Naive thymus-derived CD8-positive, alpha-beta T cell (primary cell): ENCODE results near the gene BIRC6. TPM values are rescaled to one million over a fixed set of nuclear protein-coding genes. Genes with fewer than 3 reads are reported as not detected.

Experiments used
- ATAC-seq, 2 donors: fragments of 150-1000 bp; cut with Tn5 transposase in 1 of 2; sonication (Bioruptor Pico), chemical (Tn5 transposase) in 1 of 2; 1 replicate in 1 of 2; 2 replicates in 1 of 2; pipeline ENCODE4 v1.10.0; 2021; ENCODE audit warnings: mild to moderate bottlenecking in 2 of 2, moderate library complexity in 2 of 2
- POLR2A ChIA-PET: fragments of 350-600 bp; sonication (Branson Sonifier 250); formaldehyde crosslinking; loops from one replicate; lab custom pipeline; 2021; ENCODE audit warnings: antibody characterized with exemption; lab: Charles Lee
- DNase-seq, 10 donors: peaks; one replicate each; pipeline versions ENCODE4 v3.0.0 to v3.0.0-alpha.2; 2020 to 2022
- H3K27ac Mint-ChIP-seq, 10 donors: one replicate each; pipeline ENCODE4 v1.8.0; 2020 to 2022; ENCODE audit warnings: mild to moderate bottlenecking in 10 of 10, mixed read lengths in 10 of 10, moderate library complexity in 4 of 10, inconsistent platforms in 1 of 10
- H3K27me3 Mint-ChIP-seq, 5 donors: one replicate each; pipeline ENCODE4 v1.8.0; 2021 to 2022; ENCODE audit warnings: mixed read lengths in 5 of 5
- H3K36me3 Mint-ChIP-seq, 3 donors: one replicate each; pipeline ENCODE4 v1.8.0; 2020 to 2022; ENCODE audit warnings: mixed read lengths in 3 of 3, mild to moderate bottlenecking in 2 of 3, inconsistent platforms in 1 of 3
- H3K4me1 Mint-ChIP-seq, 4 donors: one replicate each; pipeline ENCODE4 v1.8.0; 2021 to 2022; ENCODE audit warnings: mixed read lengths in 4 of 4
- H3K4me3 Mint-ChIP-seq, 10 donors: one replicate each; pipeline ENCODE4 v1.8.0; 2020 to 2022; ENCODE audit warnings: mild to moderate bottlenecking in 10 of 10, mixed read lengths in 10 of 10, moderate library complexity in 6 of 10, inconsistent platforms in 1 of 10
- H3K9me3 Mint-ChIP-seq, 9 donors: one replicate each; pipeline ENCODE4 v1.8.0; 2020 to 2022; ENCODE audit warnings: mixed read lengths in 9 of 9, mild to moderate bottlenecking in 3 of 9, inconsistent platforms in 1 of 9, moderate library complexity in 1 of 9
- polyA plus RNA-seq, 3 donors: library from polyadenylated mRNA; unstranded; fragments of 300-500 nt; fragmentation: Illumina TruSeq; gene quantifications; one replicate each; pipeline ENCODE4 v1.2.3, GENCODE V29; 2021
- total RNA-seq, 8 experiments: library from RNA in 2 of 8; stranded (reverse) in 2 of 8; gene quantifications; one replicate each; pipeline ENCODE4 v1.2.3 and lab custom pipeline; 2021 to 2026

The BIRC6 gene
- total and polyA plus RNA-seq, 5 experiments from 2014 or later: 17.9 to 137 (median 28.1) TPM

DNA sequence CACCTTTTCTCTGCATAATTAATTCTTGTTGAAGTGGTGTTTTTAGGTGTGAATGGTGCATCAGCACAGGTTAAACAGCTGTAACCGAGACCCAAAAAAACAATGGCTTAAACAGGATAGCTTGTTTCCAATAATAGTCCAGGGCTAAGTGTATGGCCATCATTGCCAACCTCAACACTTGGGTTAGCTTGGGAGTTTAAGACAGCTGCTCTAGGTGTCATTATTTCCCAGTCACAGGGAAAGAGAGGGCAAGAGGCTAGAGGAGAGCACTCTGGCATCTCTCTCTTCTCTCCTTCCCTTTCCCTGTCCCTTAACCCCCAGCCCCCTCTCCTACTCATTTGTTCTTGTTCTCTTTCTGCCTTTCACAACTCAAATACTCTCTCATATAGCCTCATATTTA, 21.1 kb downstream of the BIRC6 start:
- Mint-ChIP-seq H3K36me3 (peaks cover 8 to 39% (median 16%) of the 10 kb centered on the region in 3 donors), H3K4me3 (peak overlapping the region in 1 of 10 donors; percentile 8), H3K27me3 (no peaks in the 10 kb centered on the region), H3K4me1 (peaks cover 21 to 68% (median 56%) of the 10 kb centered on the region in 4 donors), H3K27ac (peak overlapping the region in 7 of 10 donors; percentile 7 to 79 (median 54)), H3K9me3 (peaks cover 0 to 4% (median 0%) of the 10 kb centered on the region in 9 donors)
- POLR2A ChIA-PET: no interaction called here
- ATAC-seq (no peak), DNase-seq (no peak)

DNA sequence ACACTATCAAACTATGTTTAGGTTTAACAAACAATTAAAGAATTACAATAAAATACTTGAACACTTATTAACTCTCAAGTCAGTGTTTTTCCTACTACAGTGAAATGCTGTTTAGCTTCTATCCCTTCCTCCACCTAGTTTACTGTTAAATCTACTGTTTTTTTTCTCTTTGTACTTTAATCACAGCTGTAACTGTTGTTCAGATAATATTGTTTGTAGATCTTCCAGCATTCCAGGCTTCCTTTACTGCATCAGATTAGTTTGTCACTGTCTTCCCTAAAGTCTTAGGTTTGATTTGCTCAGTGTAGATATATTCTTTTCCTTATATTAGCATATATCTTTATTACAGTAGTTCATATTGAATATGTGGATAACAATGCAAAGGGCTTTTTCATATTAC, 22.5 kb downstream of the BIRC6 start:
- Mint-ChIP-seq H3K4me3 (no peak overlapping the region), H3K27me3 (no peaks in the 10 kb centered on the region), H3K36me3 (peaks cover 5 to 45% (median 13%) of the 10 kb centered on the region in 3 donors), H3K9me3 (no peaks in the 10 kb centered on the region), H3K4me1 (peaks cover 12 to 60% (median 47%) of the 10 kb centered on the region in 4 donors), H3K27ac (peak overlapping the region in 9 of 10 donors; percentile 23 to 80 (median 49))
- ATAC-seq (no peak), DNase-seq (no peak)
- POLR2A ChIA-PET: no interaction called here

DNA sequence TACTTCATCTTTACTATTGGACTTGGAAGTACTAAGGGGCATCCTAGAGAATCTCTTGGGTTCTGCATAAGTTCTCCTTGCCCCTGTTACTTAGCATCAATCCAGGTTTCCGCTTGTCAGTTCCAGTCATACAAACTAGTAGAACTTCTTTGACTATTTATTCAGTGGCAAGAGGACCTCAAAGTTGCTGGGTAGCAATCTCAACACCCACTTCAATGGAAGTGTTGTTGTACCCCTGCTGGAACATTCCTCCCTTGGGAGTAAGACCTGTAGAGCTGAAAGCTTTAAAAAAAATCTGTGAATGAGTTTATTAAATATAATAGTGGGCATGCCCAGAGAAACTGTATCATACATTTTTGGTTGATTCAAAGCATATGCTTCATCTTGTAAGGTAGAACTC, 27.0 kb downstream of the BIRC6 start:
- ATAC-seq: no peak
- POLR2A ChIA-PET: no interaction called here
- Mint-ChIP-seq H3K27me3 (no peaks in the 10 kb centered on the region), H3K4me1 (peaks cover 17 to 32% (median 25%) of the 10 kb centered on the region in 4 donors), H3K36me3 (peaks cover 5 to 74% (median 17%) of the 10 kb centered on the region in 3 donors), H3K27ac (no peak overlapping the region), H3K4me3 (no peak overlapping the region), H3K9me3 (no peaks in the 10 kb centered on the region)
- DNase-seq: no peak

GRCh38 chr2:32384529-32384928, 27.7 kb downstream of the BIRC6 start:
- no peak for DNase-seq
- Mint-ChIP-seq H3K4me3 (no peak overlapping the region), H3K4me1 (peaks cover 12 to 29% (median 20%) of the 10 kb centered on the region in 4 donors), H3K27me3 (no peaks in the 10 kb centered on the region), H3K36me3 (peaks cover 5 to 77% (median 17%) of the 10 kb centered on the region in 3 donors), H3K9me3 (no peaks in the 10 kb centered on the region), H3K27ac (peak overlapping the region in 1 of 10 donors; percentile 23)
- ATAC-seq: no peak
- POLR2A ChIA-PET: no interaction called here

DNA sequence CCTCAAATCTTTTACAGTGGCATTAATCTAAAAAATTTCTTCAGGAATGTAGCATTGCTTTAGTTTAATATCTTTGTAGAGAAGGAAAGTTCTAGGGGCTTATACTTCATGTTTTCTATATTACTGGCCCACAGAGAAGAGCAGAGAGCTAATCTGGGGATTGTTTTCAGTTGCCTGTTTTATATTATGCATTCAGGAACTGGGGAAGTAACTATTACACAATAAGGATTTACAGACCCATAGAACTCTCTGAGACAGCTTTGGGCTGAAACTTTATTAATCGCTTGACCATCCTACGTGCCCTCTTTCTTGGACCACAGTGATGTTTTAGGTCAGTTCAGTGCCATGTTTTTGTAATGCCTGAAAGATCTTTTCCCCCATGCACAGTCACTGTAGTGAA, 29.9 kb downstream of the BIRC6 start:
- DNase-seq: no peak
- Mint-ChIP-seq H3K4me3 (no peak overlapping the region), H3K27ac (no peak overlapping the region), H3K36me3 (peaks cover 5 to 80% (median 12%) of the 10 kb centered on the region in 3 donors), H3K27me3 (no peaks in the 10 kb centered on the region), H3K9me3 (no peaks in the 10 kb centered on the region), H3K4me1 (peaks cover 11 to 29% (median 18%) of the 10 kb centered on the region in 4 donors)
- no peak for ATAC-seq
- POLR2A ChIA-PET: no interaction called here

GRCh38 chr2:32399221-32399620, 42.4 kb downstream of the BIRC6 start:
- no peak overlapping the region for H3K27ac Mint-ChIP-seq
- no peak for DNase-seq
- POLR2A ChIA-PET: no interaction called here
- H3K4me3 Mint-ChIP-seq: no peak overlapping the region
- no peaks in the 10 kb centered on the region for H3K9me3 Mint-ChIP-seq
- no peaks in the 10 kb centered on the region for H3K27me3 Mint-ChIP-seq
- ATAC-seq: no peak
- H3K4me1 Mint-ChIP-seq: peaks cover 0 to 7% (median 3%) of the 10 kb centered on the region in 4 donors
- peaks cover 5 to 70% (median 12%) of the 10 kb centered on the region in 3 donors for H3K36me3 Mint-ChIP-seq

- peaks cover 0 to 67% (median 6%) of the 10 kb centered on the region in 3 donors for H3K36me3 Mint-ChIP-seq
- H3K4me1 Mint-ChIP-seq: peaks cover 0 to 7% (median 3%) of the 10 kb centered on the region in 4 donors
- H3K9me3 Mint-ChIP-seq: no peaks in the 10 kb centered on the region
- ATAC-seq: no peak
- POLR2A ChIA-PET: no interaction called here
- H3K4me3 Mint-ChIP-seq: no peak overlapping the region
- peak overlapping the region in 7 of 10 donors; percentile 2 to 87 (median 44) for H3K27ac Mint-ChIP-seq
- no peaks in the 10 kb centered on the region for H3K27me3 Mint-ChIP-seq
- no peak for DNase-seq
These were observed 45.3 kb downstream of the BIRC6 start for GRCh38 chr2:32402091-32402490.

- H3K9me3 Mint-ChIP-seq: no peaks in the 10 kb centered on the region
- H3K27me3 Mint-ChIP-seq: no peaks in the 10 kb centered on the region
- ATAC-seq (no peak), DNase-seq (no peak)
- H3K27ac Mint-ChIP-seq: no peak overlapping the region
- POLR2A ChIA-PET: no interaction called here
- H3K36me3 Mint-ChIP-seq: peaks cover 0 to 68% (median 9%) of the 10 kb centered on the region in 3 donors
- H3K4me1 Mint-ChIP-seq: peaks cover 0 to 7% (median 3%) of the 10 kb centered on the region in 4 donors
- H3K4me3 Mint-ChIP-seq: no peak overlapping the region
These were observed 47.0 kb downstream of the BIRC6 start for GRCh38 chr2:32403782-32404181.

GRCh38 chr2:32404691-32405090, 47.9 kb downstream of the BIRC6 start:
- no peaks in the 10 kb centered on the region for H3K27me3 Mint-ChIP-seq
- no peaks in the 10 kb centered on the region for H3K9me3 Mint-ChIP-seq
- no peak overlapping the region for H3K4me3 Mint-ChIP-seq
- ATAC-seq (no peak), DNase-seq (no peak)
- H3K36me3 Mint-ChIP-seq: peaks cover 0 to 74% (median 9%) of the 10 kb centered on the region in 3 donors
- POLR2A ChIA-PET: no interaction called here
- H3K27ac Mint-ChIP-seq: no peak overlapping the region
- H3K4me1 Mint-ChIP-seq: peaks cover 0 to 7% (median 3%) of the 10 kb centered on the region in 4 donors

GRCh38 chr2:32416519-32416918, 59.7 kb downstream of the BIRC6 start:
- H3K27ac Mint-ChIP-seq: peak overlapping the region in 1 of 10 donors; percentile 34
- DNase-seq (no peak), ATAC-seq (no peak)
- H3K27me3 Mint-ChIP-seq: no peaks in the 10 kb centered on the region
- no peak overlapping the region for H3K4me3 Mint-ChIP-seq
- H3K9me3 Mint-ChIP-seq: no peaks in the 10 kb centered on the region
- H3K4me1 Mint-ChIP-seq: peaks cover 7 to 31% (median 13%) of the 10 kb centered on the region in 4 donors
- H3K36me3 Mint-ChIP-seq: peaks cover 0 to 64% (median 16%) of the 10 kb centered on the region in 3 donors
- POLR2A ChIA-PET: interaction anchor here (0.6 kb wide), 1 partner anchor 1514 kb away, joined by 7 read pairs; no protein-coding TSS in a partner anchor

DNA sequence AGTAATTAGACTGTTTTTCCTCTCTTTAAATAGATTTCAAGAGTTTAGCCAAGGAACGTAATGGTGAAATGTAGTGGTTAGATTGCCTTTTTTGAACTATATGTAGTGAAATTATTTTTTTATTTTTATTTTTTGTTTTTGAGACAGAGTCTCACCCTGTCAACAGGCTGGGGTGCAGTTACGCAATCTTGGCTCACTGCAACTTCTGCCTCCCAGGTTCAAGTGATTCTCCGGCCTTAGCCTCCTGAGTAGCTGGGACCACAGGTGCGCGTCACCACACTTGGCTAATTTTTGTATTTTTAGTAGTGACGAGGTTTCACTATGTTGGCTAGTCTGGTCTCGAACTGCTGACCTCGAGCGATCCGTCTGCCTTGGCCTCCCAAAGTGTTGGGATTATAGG, 60.8 kb downstream of the BIRC6 start:
- Mint-ChIP-seq H3K36me3 (peaks cover 4 to 65% (median 26%) of the 10 kb centered on the region in 3 donors), H3K4me3 (no peak overlapping the region), H3K9me3 (no peaks in the 10 kb centered on the region), H3K27ac (no peak overlapping the region), H3K27me3 (no peaks in the 10 kb centered on the region), H3K4me1 (peaks cover 13 to 41% (median 24%) of the 10 kb centered on the region in 4 donors)
- DNase-seq (no peak), ATAC-seq (no peak)
- POLR2A ChIA-PET: no interaction called here

DNA sequence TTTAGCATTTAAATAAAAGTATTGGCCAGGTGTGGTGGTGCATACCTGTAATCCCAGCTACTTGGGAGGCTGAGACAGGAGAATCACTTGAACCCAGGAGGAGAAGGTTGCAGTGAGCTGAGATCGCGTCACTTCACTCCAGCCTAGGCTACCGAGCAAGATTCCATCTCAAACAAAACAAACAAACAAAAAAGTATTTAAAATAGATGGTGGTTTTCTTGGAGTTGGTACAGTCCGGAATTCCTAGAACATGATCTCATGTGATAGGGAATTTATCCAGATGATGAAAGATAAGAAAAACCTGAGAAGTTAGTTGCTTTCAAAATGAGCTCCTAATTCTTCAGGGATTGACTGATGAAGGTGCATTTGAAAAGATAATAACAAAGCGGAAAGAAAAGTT, 62.0 kb downstream of the BIRC6 start:
- Mint-ChIP-seq H3K36me3 (peaks cover 4 to 72% (median 29%) of the 10 kb centered on the region in 3 donors), H3K4me1 (peaks cover 16 to 48% (median 33%) of the 10 kb centered on the region in 4 donors), H3K4me3 (no peak overlapping the region), H3K27ac (no peak overlapping the region), H3K27me3 (no peaks in the 10 kb centered on the region), H3K9me3 (no peaks in the 10 kb centered on the region)
- POLR2A ChIA-PET: no interaction called here
- ATAC-seq: no peak
- DNase-seq: no peak

- Mint-ChIP-seq H3K36me3 (peaks cover 4 to 55% (median 20%) of the 10 kb centered on the region in 3 donors), H3K9me3 (no peaks in the 10 kb centered on the region), H3K4me3 (no peak overlapping the region), H3K27ac (peak overlapping the region in 2 of 10 donors; percentile 23 to 55), H3K27me3 (no peaks in the 10 kb centered on the region), H3K4me1 (peaks cover 28 to 63% (median 57%) of the 10 kb centered on the region in 4 donors)
- POLR2A ChIA-PET: no interaction called here
- DNase-seq (no peak), ATAC-seq (no peak)
These were observed 65.3 kb downstream of the BIRC6 start for GRCh38 chr2:32422133-32422532.

DNA sequence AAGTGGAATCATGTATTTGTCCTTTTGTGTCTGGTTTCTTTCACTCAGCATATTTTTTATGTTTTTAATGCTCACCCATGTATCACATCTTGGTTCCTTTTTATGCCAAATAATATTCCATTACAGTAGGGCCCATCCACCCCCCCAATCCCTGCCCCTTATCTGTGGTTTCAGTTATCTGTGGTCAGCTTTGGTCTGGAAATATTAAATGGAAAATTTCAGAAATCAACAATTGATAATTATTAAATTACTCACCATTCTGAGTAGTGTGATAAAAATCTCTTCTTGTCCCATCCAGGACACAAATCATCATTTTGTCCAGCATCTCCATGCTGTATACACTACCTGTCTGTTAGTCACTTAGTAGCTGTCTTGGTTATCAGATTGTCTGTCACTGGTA, 66.7 kb downstream of the BIRC6 start:
- Mint-ChIP-seq H3K27ac (peak overlapping the region in 1 of 10 donors; percentile 9), H3K4me3 (no peak overlapping the region), H3K27me3 (no peaks in the 10 kb centered on the region), H3K4me1 (peaks cover 33 to 71% (median 66%) of the 10 kb centered on the region in 4 donors), H3K36me3 (peaks cover 4 to 55% (median 20%) of the 10 kb centered on the region in 3 donors), H3K9me3 (no peaks in the 10 kb centered on the region)
- DNase-seq: no peak
- ATAC-seq: no peak
- POLR2A ChIA-PET: no interaction called here
